Testis (tissue), 3 donors: ENCODE data around the gene TEKTIP1. TPM values are rescaled to one million over a fixed set of nuclear protein-coding genes. Genes with fewer than 3 reads are reported as not detected.

Experiments used
- DNase-seq: peaks from one replicate; pipeline ENCODE4 v3.0.0-alpha.2; 2019
- H3K27ac ChIP-seq, 2 donors: fragments of 200-600 bp; sonication (generic); one replicate each; pipeline ENCODE4 v1.5.1; 2019
- H3K27me3 ChIP-seq: fragments of 200-600 bp; sonication (generic); one replicate; pipeline ENCODE4 v1.5.1; 2019
- H3K36me3 ChIP-seq: fragments of 200-600 bp; sonication (generic); one replicate; pipeline ENCODE4 v1.5.1; 2017; ENCODE audit warnings: low read depth; ENCODE audit errors: missing control alignments
- H3K4me1 ChIP-seq: fragments of 200-600 bp; sonication (generic); one replicate; pipeline ENCODE4 v1.5.1; 2019
- H3K4me3 ChIP-seq, 2 donors: fragments of 200-600 bp; sonication (generic); one replicate each; pipeline ENCODE4 v1.5.1; 2017 to 2019
- H3K9me3 ChIP-seq: fragments of 200-600 bp; sonication (generic); one replicate; pipeline ENCODE4 v1.5.1; 2017
- POLR2A ChIP-seq: fragments of 450-650 bp; IDR thresholded peaks from one replicate; pipeline ENCODE4 v1.6.1; 2017; ENCODE audit warnings: antibody characterized with exemption, mild to moderate bottlenecking, moderate library complexity
- WGBS, 2 donors: methylation state at CpG; one replicate each; pipeline ENCODE4 v1.1.5; 2018; 5-methylcytosine and 5-hydroxymethylcytosine counted together
- intact Hi-C: fragments of 100-400 bp; cut with DNase I; formaldehyde crosslinking; loops from one replicate; pipeline ENCODE4 v1.15.1; 2023; ENCODE audit warnings: low total_unique reads
- polyA plus RNA-seq: library from polyadenylated mRNA; stranded (reverse); fragments of 350-450 nt; fragmentation: Illumina TruSeq; extraction: RNeasy Lipid Tissue Mini Kit (QIAGEN cat#74804); gene quantifications from one replicate; pipeline ENCODE4 v1.2.3, GENCODE V29; 2014; ENCODE audit warnings: low read depth, low replicate concordance; ENCODE audit not compliant: insufficient read depth
- small RNA-seq, 2 donors: library from RNA; depleted of rRNA; stranded (forward); fragments of <200 nt; gene quantifications; one replicate each; pipeline ENCODE3, GENCODE V24; 2016
- total RNA-seq, 2 donors: library from RNA; depleted of rRNA; stranded (reverse); fragments of >200 nt; gene quantifications; one replicate each; pipeline ENCODE4 v1.2.3, GENCODE V29; 2016
- TF ChIP-seq, protein P1 (sequence below), 3 experiments: fragments of 450-650 bp in 2 of 3; fragments of 200-600 bp in 1 of 3; sonication (generic) in 1 of 3; IDR thresholded peaks; one replicate each; pipeline ENCODE4 v1.5.1; 2016 to 2019; ENCODE audit warnings: antibody characterized with exemption in 3 of 3, mild to moderate bottlenecking in 2 of 3, moderate library complexity in 1 of 3

TEKTIP1 gene
- total and polyA plus RNA-seq, 3 donors from 2014 or later = 35.8 to 68.2 (median 55.9) TPM

DNA sequence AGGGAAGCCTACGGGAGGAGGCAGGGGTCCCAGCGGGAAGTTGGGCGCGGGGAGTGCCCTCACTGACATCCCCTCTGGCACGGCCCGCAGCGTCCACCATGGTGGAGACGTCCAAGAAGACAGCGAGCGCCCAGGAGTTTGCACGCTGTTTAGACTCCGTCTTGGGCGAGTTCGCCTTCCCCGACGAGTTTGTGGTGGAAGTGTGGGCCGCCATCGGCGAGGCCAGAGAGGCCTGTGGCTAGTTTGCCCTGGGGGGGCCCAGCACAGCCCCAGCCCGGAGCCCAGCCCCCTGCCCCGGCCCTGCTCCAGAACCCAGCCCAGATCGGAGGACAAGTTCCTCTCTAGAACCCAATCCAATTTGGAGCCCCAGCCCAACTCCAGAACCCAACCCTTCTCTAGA, 51.0 kb downstream of the TEKTIP1 start:
- DNase-seq = no peak
- H3K4me1 ChIP-seq = no peaks in the 10 kb centered on the region
- H3K27ac ChIP-seq = no peak overlapping the region
- TF ChIP-seq POLR2A = no peak
- TF ChIP-seq, protein P1, sequence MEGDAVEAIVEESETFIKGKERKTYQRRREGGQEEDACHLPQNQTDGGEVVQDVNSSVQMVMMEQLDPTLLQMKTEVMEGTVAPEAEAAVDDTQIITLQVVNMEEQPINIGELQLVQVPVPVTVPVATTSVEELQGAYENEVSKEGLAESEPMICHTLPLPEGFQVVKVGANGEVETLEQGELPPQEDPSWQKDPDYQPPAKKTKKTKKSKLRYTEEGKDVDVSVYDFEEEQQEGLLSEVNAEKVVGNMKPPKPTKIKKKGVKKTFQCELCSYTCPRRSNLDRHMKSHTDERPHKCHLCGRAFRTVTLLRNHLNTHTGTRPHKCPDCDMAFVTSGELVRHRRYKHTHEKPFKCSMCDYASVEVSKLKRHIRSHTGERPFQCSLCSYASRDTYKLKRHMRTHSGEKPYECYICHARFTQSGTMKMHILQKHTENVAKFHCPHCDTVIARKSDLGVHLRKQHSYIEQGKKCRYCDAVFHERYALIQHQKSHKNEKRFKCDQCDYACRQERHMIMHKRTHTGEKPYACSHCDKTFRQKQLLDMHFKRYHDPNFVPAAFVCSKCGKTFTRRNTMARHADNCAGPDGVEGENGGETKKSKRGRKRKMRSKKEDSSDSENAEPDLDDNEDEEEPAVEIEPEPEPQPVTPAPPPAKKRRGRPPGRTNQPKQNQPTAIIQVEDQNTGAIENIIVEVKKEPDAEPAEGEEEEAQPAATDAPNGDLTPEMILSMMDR (IDR thresholded peaks at IDR 0.05) = no peak
- 93 to 94% methylated on average over 13 to 22 of the region's 22 CpGs for WGBS, 2 donors
- H3K36me3 ChIP-seq = no peaks in the 10 kb centered on the region
- no peak overlapping the region for H3K4me3 ChIP-seq
- intact Hi-C loops = no loop called here
- H3K9me3 ChIP-seq = no peaks in the 10 kb centered on the region
- no peaks in the 10 kb centered on the region for H3K27me3 ChIP-seq

DNA sequence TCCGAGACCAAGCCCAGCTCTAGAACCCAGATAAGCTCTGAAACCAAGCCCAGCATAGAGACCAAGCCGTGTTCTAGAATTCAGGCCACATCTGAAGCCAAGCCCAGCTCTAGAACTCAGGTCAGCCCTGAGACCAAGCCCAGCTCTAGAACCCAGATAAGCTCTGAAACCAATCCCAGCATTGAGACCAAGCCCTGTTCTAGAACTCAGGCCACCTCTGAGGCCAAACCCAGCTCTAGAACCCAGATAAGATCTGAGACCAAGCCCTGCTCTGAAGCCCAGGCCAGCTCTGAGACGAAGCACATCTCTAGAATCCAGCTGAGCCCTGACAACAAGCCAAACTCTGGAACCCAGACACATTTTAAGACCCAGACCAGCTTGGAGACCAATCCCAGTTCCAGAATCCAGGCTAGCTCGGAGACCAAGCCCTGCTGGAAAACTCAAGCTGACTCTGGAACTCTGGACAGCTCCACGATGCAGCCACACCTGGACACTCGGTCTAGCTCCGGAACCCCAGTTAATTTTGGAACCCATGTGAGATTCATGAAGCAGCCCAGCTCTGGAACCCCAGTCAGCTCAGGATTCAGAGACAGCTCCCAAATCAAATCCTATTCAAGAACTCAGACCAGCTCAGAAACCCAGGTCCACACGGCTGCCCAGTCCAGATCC, 52.2 kb downstream of the TEKTIP1 start:
- no peaks in the 10 kb centered on the region for H3K36me3 ChIP-seq
- H3K9me3 ChIP-seq = no peaks in the 10 kb centered on the region
- no peaks in the 10 kb centered on the region for H3K27me3 ChIP-seq
- H3K4me3 ChIP-seq = no peak overlapping the region
- DNase-seq = no peak
- no peaks in the 10 kb centered on the region for H3K4me1 ChIP-seq
- WGBS, 2 donors = 53 to 94% methylated on average over 2 to 8 of the region's 8 CpGs
- H3K27ac ChIP-seq = no peak overlapping the region
- intact Hi-C loops = no loop called here
- TF ChIP-seq POLR2A = no peak
- TF ChIP-seq, protein P1 (IDR thresholded peaks at IDR 0.05) = no peak

DNA sequence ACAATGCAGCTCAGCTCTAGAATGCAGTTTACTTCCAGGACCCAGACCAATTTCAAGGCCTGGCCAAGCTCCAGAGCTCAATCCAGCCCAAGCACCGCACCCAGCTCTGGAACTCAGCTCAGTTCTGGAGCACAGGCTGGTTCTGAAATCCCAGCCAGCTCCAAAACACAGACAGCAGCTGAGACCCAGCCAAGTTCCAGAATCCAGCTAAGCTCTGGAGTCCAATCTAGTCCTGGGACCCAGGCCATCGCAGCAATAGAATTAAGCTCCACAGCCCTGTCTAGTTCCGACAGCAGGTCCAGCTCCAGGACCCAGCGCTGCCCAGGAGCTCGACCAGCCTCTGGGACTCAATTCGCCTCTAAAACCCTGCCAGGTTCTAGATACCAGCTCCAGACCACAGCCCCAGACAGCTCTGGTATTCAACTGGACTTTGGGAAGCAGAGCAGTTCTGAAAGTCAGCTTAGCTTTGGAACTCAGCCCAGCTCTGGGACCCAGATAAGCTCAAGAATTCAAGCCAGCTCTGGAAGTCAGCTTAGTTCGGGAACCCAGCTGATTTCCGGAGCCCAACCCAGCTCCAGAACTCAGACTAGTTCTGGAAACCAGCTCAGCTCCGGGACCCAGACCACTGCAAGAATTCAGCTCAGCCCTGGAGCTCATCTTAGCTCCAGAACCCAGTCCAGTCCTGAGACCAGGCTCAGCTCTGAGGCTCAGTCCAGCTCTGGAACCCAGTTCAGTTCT, 53.1 kb downstream of the TEKTIP1 start:
- H3K27me3 ChIP-seq = no peaks in the 10 kb centered on the region
- H3K36me3 ChIP-seq = no peaks in the 10 kb centered on the region
- WGBS, 2 donors = 73 to 79% methylated on average over 8 to 9 of the region's 9 CpGs
- intact Hi-C loops = no loop called here
- H3K4me1 ChIP-seq = no peaks in the 10 kb centered on the region
- H3K9me3 ChIP-seq = no peaks in the 10 kb centered on the region
- peak; percentile 51 for DNase-seq
- no peak overlapping the region for H3K4me3 ChIP-seq
- no peak overlapping the region for H3K27ac ChIP-seq
- TF ChIP-seq POLR2A = no peak
- TF ChIP-seq, protein P1 (IDR thresholded peaks at IDR 0.05) = no peak

DNA sequence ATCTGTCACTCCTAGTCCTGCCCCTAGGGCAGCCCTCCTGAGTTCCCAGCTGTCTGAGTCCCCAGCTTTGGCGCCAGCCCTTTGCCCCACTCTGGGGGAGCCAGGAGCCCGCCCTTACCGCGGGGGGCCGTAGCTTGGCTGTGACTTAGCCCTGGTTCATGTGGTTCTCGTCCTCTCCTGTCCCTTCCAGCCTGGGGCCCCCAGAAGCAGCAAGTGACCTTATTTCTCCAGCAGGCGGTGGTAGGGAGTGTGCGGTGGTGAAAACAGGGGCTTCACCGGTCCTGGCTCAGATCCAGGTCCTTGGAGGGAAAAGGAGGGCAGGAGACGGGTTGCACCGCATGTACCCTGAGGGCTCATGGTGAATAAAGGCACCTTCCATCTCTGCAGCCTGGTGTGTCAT, 54.2 kb downstream of the TEKTIP1 start:
- TF ChIP-seq, protein P1 (IDR thresholded peaks at IDR 0.05) = no peak
- TF ChIP-seq POLR2A = no peak
- intact Hi-C loops = no loop called here

More for the DNA sequence above, 54.2 kb downstream of the TEKTIP1 start:
- no peaks in the 10 kb centered on the region for H3K9me3 ChIP-seq
- no peaks in the 10 kb centered on the region for H3K4me1 ChIP-seq
- no peak overlapping the region for H3K4me3 ChIP-seq
- no peaks in the 10 kb centered on the region for H3K36me3 ChIP-seq
- no peaks in the 10 kb centered on the region for H3K27me3 ChIP-seq
- DNase-seq = no peak
- H3K27ac ChIP-seq = no peak overlapping the region
- WGBS, 2 donors = 48 to 59% methylated on average over 11 of the region's 11 CpGs

Small RNAs within 50 kb of the gene (small RNA-seq; reads per million reads assigned to genes)
- gene AC005786.1 (0 reads per million in 2 donors), gene RF00212 (0 reads per million in 2 donors)

Other genes with a start within 250 kb of the TEKTIP1 start
- gene NFIC, start 172.6 kb upstream of the TEKTIP1 start, total RNA-seq = 100 to 1,000 TPM; 113 to 127 TPM
- 56.5 TPM for gene NFIC, start 172.6 kb upstream of the TEKTIP1 start, polyA plus RNA-seq
- gene SMIM24, start 58.6 kb upstream of the TEKTIP1 start, total RNA-seq = 1 to 10 TPM; 1.3 to 3.1 TPM
- 10.1 TPM for gene SMIM24, start 58.6 kb upstream of the TEKTIP1 start, polyA plus RNA-seq
- gene SMIM44, start 55.7 kb upstream of the TEKTIP1 start, total RNA-seq = not detected
- gene SMIM44, start 55.7 kb upstream of the TEKTIP1 start, polyA plus RNA-seq = not detected
- gene DOHH, start 38.5 kb upstream of the TEKTIP1 start, total RNA-seq = 10 to 100 TPM; 23.5 to 29.1 TPM
- gene DOHH, start 38.5 kb upstream of the TEKTIP1 start, polyA plus RNA-seq = 10.7 TPM
- 10 to 100 TPM; 91.2 to 95.1 TPM for gene FZR1, start 32.9 kb upstream of the TEKTIP1 start, total RNA-seq
- gene FZR1, start 32.9 kb upstream of the TEKTIP1 start, polyA plus RNA-seq = 123 TPM
- gene MFSD12, start 18.4 kb downstream of the TEKTIP1 start, total RNA-seq = 10 to 100 TPM; 83.9 to 95.1 TPM
- gene MFSD12, start 18.4 kb downstream of the TEKTIP1 start, polyA plus RNA-seq = 32.8 TPM
- 100 to 1,000 TPM; 108 to 129 TPM for gene HMG20B, start 33.8 kb downstream of the TEKTIP1 start, total RNA-seq
- 66.2 TPM for gene HMG20B, start 33.8 kb downstream of the TEKTIP1 start, polyA plus RNA-seq
- under 1 TPM; 0.50 to 0.87 TPM for gene GIPC3, start 46.3 kb downstream of the TEKTIP1 start, total RNA-seq
- 1.5 TPM for gene GIPC3, start 46.3 kb downstream of the TEKTIP1 start, polyA plus RNA-seq
- gene TBXA2R, start 67.7 kb downstream of the TEKTIP1 start, total RNA-seq = 1 to 10 TPM; 1.3 to 3.2 TPM
- gene TBXA2R, start 67.7 kb downstream of the TEKTIP1 start, polyA plus RNA-seq = 1.8 TPM
- gene CACTIN, start 87.6 kb downstream of the TEKTIP1 start, total RNA-seq = 10 to 100 TPM; 52.8 to 57.5 TPM
- 26.9 TPM for gene CACTIN, start 87.6 kb downstream of the TEKTIP1 start, polyA plus RNA-seq
- 10 to 100 TPM; 80.2 to 87.0 TPM for gene PIP5K1C, start 161.3 kb downstream of the TEKTIP1 start, total RNA-seq
- 99.1 TPM for gene PIP5K1C, start 161.3 kb downstream of the TEKTIP1 start, polyA plus RNA-seq
- 10 to 100 TPM; 37.2 to 81.1 TPM for gene TJP3, start 169.2 kb downstream of the TEKTIP1 start, total RNA-seq
- 125 TPM for gene TJP3, start 169.2 kb downstream of the TEKTIP1 start, polyA plus RNA-seq
- gene APBA3, start 222.5 kb downstream of the TEKTIP1 start, total RNA-seq = 10 to 100 TPM; 34.4 to 48.3 TPM
- gene APBA3, start 222.5 kb downstream of the TEKTIP1 start, polyA plus RNA-seq = 12.0 TPM
- 10 to 100 TPM; 42.4 to 57.4 TPM for gene MRPL54, start 223.5 kb downstream of the TEKTIP1 start, total RNA-seq
- 96.4 TPM for gene MRPL54, start 223.5 kb downstream of the TEKTIP1 start, polyA plus RNA-seq
- under 1 TPM in 1 of 2 donors, not detected in 1; 0.24 TPM for gene RAX2, start 233.1 kb downstream of the TEKTIP1 start, total RNA-seq
- gene RAX2, start 233.1 kb downstream of the TEKTIP1 start, polyA plus RNA-seq = not detected
- 10 to 100 TPM; 10.1 TPM for gene MATK, start 247.2 kb downstream of the TEKTIP1 start, total RNA-seq
- 6.0 TPM for gene MATK, start 247.2 kb downstream of the TEKTIP1 start, polyA plus RNA-seq